Parathyroid adenoma (tissue), 2 donors: Measurements from ENCODE around the gene MBD6.
A peak's percentile ranks its signal among the peaks of the same experiment; 100 is the strongest.

Experiments used
- H2AFZ ChIP-seq: fragments of 300-600 bp; sonication (generic); one replicate; pipeline ENCODE4 v1.7.0; 2017; ENCODE audit warnings: antibody characterized with exemption, mild to moderate bottlenecking
- H3K27ac ChIP-seq: fragments of 300-600 bp; sonication (generic); one replicate; pipeline ENCODE4 v1.7.0; 2017
- H3K27me3 ChIP-seq: fragments of 300-600 bp; sonication (generic); one replicate; pipeline ENCODE4 v1.7.0; 2017; ENCODE audit warnings: low read length; ENCODE audit not compliant: control insufficient read depth, insufficient read depth
- H3K36me3 ChIP-seq: fragments of 300-600 bp; sonication (generic); one replicate; pipeline ENCODE4 v1.7.0; 2017; ENCODE audit warnings: low read length; ENCODE audit not compliant: control insufficient read depth, insufficient read depth
- H3K4me1 ChIP-seq: fragments of 300-600 bp; sonication (generic); one replicate; pipeline ENCODE4 v1.7.0; 2017; ENCODE audit warnings: control low read depth
- H3K4me2 ChIP-seq: fragments of 300-600 bp; sonication (generic); one replicate; pipeline ENCODE4 v1.7.0; 2017; ENCODE audit warnings: low read length
- H3K4me3 ChIP-seq: fragments of 300-600 bp; sonication (generic); one replicate; pipeline ENCODE4 v1.7.0; 2017; ENCODE audit warnings: low read depth, low read length
- H3K79me2 ChIP-seq: fragments of 300-600 bp; sonication (generic); one replicate; pipeline ENCODE4 v1.7.0; 2017; ENCODE audit warnings: control low read depth
- H3K9ac ChIP-seq: fragments of 300-600 bp; sonication (generic); one replicate; pipeline ENCODE4 v1.7.0; 2017; ENCODE audit warnings: mild to moderate bottlenecking
- H3K9me3 ChIP-seq: fragments of 300-600 bp; sonication (generic); one replicate; pipeline ENCODE4 v1.7.0; 2017; ENCODE audit warnings: low read length; ENCODE audit not compliant: control insufficient read depth
- TF ChIP-seq, protein P1 (sequence below): fragments of 300-600 bp; sonication (generic); IDR thresholded peaks from one replicate; pipeline ENCODE4 v1.7.0; 2017; ENCODE audit warnings: antibody characterized with exemption, mild to moderate bottlenecking
- donor health status: primary hyperparathyroidism.

MBD6 gene

GRCh38 chr12:57522011-57522886, at the start of gene MBD6:
Gene MBD6, plus strand, starts transcription at chr12:57522824. Its CDS starts 1,480 bp downstream, at chr12:57524304.
- H3K9me3 ChIP-seq: no peaks in the 10 kb centered on the region
- peaks cover 23% of the 10 kb centered on the region for H3K79me2 ChIP-seq
- H3K9ac ChIP-seq: peak within 1 kb of the TSS; percentile 31
- H3K27me3 ChIP-seq: no peaks in the 10 kb centered on the region
- peak within 1 kb of the TSS; percentile 68 for H3K4me3 ChIP-seq
- peak within 1 kb of the TSS; percentile 91 for H2AFZ ChIP-seq
- no peaks in the 10 kb centered on the region for H3K36me3 ChIP-seq
- peak within 1 kb of the TSS; percentile 69 for H3K4me2 ChIP-seq
- TF ChIP-seq, protein P1, sequence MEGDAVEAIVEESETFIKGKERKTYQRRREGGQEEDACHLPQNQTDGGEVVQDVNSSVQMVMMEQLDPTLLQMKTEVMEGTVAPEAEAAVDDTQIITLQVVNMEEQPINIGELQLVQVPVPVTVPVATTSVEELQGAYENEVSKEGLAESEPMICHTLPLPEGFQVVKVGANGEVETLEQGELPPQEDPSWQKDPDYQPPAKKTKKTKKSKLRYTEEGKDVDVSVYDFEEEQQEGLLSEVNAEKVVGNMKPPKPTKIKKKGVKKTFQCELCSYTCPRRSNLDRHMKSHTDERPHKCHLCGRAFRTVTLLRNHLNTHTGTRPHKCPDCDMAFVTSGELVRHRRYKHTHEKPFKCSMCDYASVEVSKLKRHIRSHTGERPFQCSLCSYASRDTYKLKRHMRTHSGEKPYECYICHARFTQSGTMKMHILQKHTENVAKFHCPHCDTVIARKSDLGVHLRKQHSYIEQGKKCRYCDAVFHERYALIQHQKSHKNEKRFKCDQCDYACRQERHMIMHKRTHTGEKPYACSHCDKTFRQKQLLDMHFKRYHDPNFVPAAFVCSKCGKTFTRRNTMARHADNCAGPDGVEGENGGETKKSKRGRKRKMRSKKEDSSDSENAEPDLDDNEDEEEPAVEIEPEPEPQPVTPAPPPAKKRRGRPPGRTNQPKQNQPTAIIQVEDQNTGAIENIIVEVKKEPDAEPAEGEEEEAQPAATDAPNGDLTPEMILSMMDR: no peak
- peak within 1 kb of the TSS; percentile 99 for H3K27ac ChIP-seq
- peaks cover 39% of the 10 kb centered on the region for H3K4me1 ChIP-seq

- no peaks in the 10 kb centered on the region for H3K36me3 ChIP-seq
- H3K27me3 ChIP-seq: peaks cover 7% of the 10 kb centered on the region
- H3K4me1 ChIP-seq: peaks cover 11% of the 10 kb centered on the region
- H3K4me2 ChIP-seq: no peak overlapping the region
- no peak overlapping the region for H3K27ac ChIP-seq
- TF ChIP-seq, protein P1: no peak
- no peaks in the 10 kb centered on the region for H3K79me2 ChIP-seq
- H3K4me3 ChIP-seq: no peak overlapping the region
- H2AFZ ChIP-seq: no peak overlapping the region
- H3K9me3 ChIP-seq: no peaks in the 10 kb centered on the region
- no peak overlapping the region for H3K9ac ChIP-seq
Observed at GRCh38 chr12:57473392-57473791, 49.2 kb upstream of the MBD6 start.

- Histone ChIP-seq H3K4me3 (no peak overlapping the region), H3K4me2 (no peak overlapping the region), H3K36me3 (no peaks in the 10 kb centered on the region), H2AFZ (no peak overlapping the region), H3K4me1 (peaks cover 11% of the 10 kb centered on the region), H3K9me3 (no peaks in the 10 kb centered on the region), H3K27me3 (peaks cover 7% of the 10 kb centered on the region), H3K27ac (no peak overlapping the region), H3K79me2 (no peaks in the 10 kb centered on the region), H3K9ac (no peak overlapping the region)
- TF ChIP-seq, protein P1: no peak
Observed at GRCh38 chr12:57473886-57474285, 48.7 kb upstream of the MBD6 start.

- Histone ChIP-seq H3K4me2 (no peak overlapping the region), H3K79me2 (no peaks in the 10 kb centered on the region), H3K4me3 (no peak overlapping the region), H3K27ac (no peak overlapping the region), H3K27me3 (peaks cover 7% of the 10 kb centered on the region), H3K4me1 (peaks cover 11% of the 10 kb centered on the region), H3K9me3 (no peaks in the 10 kb centered on the region), H3K9ac (no peak overlapping the region), H3K36me3 (no peaks in the 10 kb centered on the region), H2AFZ (no peak overlapping the region)
- TF ChIP-seq, protein P1: no peak
Observed at GRCh38 chr12:57474430-57474829, 48.2 kb upstream of the MBD6 start.
